Right kidney (tissue), 1 donor: ENCODE measurements around the gene SYT15B.
"Not testable (repeated sequence)": the region's sequence is repeated elsewhere in the genome, so short reads cannot be mapped to it uniquely, and the experiment has no call there.

Experiments used
- DNase-seq: peaks from one replicate; pipeline ENCODE4 v3.0.0-alpha.2; 2016

The SYT15B gene

GRCh38 chr10:47725740-47726139 lies 37.7 kb downstream of the SYT15B start:
- not testable (repeated sequence) for DNase-seq

- not testable (repeated sequence) for DNase-seq
These were observed 38.3 kb downstream of the SYT15B start for GRCh38 chr10:47725047-47725446.

GRCh38 chr10:47724119-47724518 lies 39.3 kb downstream of the SYT15B start:
- DNase-seq: not testable (repeated sequence)

GRCh38 chr10:47723362-47723761 lies 40.0 kb downstream of the SYT15B start:
- DNase-seq: not testable (repeated sequence)

GRCh38 chr10:47717011-47717769 lies 46.2 kb downstream of the SYT15B start:
- not testable (repeated sequence) for DNase-seq
